AG08395 (cell line): ENCODE data around the gene GRIN1.
A peak's percentile ranks its signal among the peaks of the same experiment; 100 is the strongest.

Experiments
- DNase-seq: peaks from one replicate; pipeline ENCODE4 v3.0.0; 2012; ENCODE audit warnings: mixed read lengths, low spot score

Gene GRIN1

GRCh38 chr9:137178201-137178938 is 39.4 kb downstream of the GRIN1 start:
- no peak for DNase-seq

GRCh38 chr9:137178939-137179630 is 40.1 kb downstream of the GRIN1 start:
- no peak for DNase-seq

DNA sequence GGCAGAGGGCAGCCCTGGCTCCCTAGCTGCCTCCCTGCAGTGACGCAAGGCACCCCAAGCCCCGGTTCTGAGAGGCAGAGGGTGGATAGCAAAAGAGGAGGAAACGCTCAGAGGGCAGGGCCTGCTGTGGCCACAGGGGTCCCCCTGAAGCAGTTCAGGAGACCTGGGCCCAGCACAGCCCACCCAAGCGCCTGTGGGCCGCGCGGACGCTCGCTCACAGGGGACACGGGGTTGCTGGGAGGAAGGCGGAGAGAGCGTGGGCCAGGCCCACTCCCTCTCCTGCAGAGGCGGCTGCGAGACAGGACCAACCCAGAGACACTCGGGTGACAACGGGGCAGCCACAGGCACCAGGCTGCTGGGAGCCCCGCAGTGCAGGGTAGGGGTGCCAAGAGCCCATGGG is 40.8 kb downstream of the GRIN1 start:
- no peak for DNase-seq

GRCh38 chr9:137180491-137180890 is 41.5 kb downstream of the GRIN1 start:
- DNase-seq: no peak

GRCh38 chr9:137181680-137182079 is 42.7 kb downstream of the GRIN1 start:
- no peak for DNase-seq

DNA sequence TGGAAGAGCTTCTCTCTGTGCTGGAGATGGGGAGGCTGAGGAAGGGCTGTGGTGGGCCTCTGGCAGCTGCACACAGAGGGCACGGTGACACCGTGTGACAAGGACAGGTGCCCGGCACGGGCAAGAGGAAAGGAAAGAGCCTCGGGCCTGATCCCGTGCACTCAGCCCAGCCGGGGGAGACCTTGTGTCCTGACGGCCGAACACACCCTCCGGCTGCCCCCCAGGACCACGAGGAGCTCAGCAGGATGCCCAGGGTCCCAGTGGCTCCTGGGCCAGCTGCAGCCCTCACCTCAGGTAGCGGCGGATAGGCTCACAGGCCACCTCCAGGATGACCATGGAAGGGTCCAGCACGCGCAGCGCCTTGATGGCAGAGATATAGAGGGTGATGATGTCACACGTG is 43.9 kb downstream of the GRIN1 start:
- no peak for DNase-seq

DNA sequence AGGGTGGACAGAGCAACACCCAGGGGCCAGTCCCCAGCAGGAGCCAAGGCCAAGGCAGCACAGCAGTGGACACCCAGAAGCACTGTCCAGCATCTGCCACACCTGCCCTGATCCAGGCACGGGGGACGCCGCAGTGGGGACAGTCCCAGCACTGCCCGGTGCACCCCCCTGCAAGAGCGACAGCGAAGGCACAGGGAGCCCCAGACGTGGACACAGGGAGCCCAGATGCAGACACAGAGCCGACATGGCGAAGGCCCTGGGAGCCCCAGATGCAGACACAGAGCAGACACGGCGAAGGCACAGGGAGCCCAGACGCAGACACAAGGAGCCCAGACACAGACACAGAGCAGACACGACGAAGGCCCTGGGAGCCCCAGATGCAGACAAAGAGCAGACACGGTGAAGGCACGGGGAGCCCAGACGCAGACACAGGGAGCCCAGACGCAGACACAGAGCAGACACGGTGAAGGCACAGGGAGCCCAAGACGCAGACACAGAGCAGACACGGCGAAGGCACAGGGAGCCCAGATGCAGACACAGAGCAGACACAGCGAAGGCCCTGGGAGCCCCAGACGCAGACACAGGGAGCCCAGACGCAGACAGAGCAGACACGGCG is 45.1 kb downstream of the GRIN1 start:
- DNase-seq: no peak

- no peak for DNase-seq
Observed at GRCh38 chr9:137184881-137185660, 46.1 kb downstream of the GRIN1 start.

DNA sequence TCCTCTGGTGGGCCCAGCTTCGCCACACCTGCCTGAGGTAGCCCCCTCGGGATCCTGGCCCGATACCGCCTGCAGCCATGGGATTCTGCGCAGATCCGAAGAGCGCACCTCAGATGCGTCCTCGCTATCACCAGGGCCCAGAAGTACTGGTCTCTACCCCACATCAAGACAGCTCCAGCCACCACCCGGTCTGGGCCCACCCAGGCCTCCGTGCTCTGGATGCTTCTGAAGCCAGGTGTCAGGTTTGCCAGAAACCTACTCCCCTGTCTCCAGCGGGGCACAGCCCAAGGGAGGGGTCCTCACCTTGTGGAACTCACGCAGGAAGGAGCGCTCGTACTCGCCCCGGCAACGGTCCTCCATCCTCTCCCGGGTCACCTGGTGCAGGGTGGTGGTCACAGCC is 47.0 kb downstream of the GRIN1 start:
- no peak for DNase-seq

DNA sequence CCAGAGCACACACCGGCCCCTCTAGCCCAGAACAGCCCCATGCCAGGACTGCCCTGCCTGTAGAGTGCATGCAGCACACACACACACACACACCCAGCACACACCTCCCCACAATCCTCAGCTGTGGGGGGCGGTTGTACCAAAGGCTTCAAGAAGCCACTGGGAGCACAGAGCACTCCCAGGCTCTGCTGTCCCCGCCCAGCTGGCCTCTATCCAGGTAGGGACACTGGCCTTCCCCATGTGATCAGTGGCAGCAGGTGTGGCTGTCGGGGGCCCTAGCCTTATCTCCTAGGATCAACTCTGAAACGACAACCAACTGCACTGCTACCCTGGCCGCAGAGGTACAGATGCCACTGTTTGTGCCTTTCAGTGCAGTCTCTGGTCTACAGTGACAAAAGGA is 47.4 kb downstream of the GRIN1 start:
- no peak for DNase-seq

GRCh38 chr9:137187386-137187785 is 48.4 kb downstream of the GRIN1 start:
- DNase-seq: no peak

DNA sequence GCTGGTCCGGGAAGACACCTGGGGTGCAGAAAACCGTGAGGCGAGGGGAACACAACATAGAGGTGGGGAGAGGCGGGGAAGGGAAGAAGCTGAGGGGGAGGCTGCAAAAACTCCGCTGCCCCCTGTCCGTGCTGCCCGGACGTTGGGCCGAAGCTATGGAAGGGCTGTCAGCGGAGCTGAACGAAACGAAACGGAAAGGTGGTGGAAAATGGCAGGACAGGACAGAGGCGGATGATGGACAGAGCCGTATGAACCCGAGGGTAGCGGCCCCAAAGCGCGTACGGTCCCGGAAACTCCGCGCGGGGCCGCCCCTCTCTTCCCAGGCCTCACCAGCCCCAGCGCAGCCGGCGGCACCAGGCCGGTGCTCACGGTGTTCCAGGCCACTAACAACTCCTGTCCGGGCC is 49.1 kb downstream of the GRIN1 start:
- DNase-seq: no peak

GRCh38 chr9:137188490-137189296 is 49.7 kb downstream of the GRIN1 start, which contains the start of the genes ANAPC2 and SSNA1:
ANAPC2 (minus strand) TSS chr9:137188560; CDS start chr9:137188532, 28 bp downstream.
SSNA1 (plus strand) TSS chr9:137188676; CDS start chr9:137188727, 51 bp downstream.
- peak; percentile 97 for DNase-seq

- DNase-seq: no peak
Observed at GRCh38 chr9:137189297-137190295, 50.6 kb downstream of the GRIN1 start.

GRCh38 chr9:137190315-137190856 is 51.4 kb downstream of the GRIN1 start:
- DNase-seq: no peak

GRCh38 chr9:137191245-137191644 is 52.3 kb downstream of the GRIN1 start:
- DNase-seq: no peak

- no peak for DNase-seq
Observed at GRCh38 chr9:137191691-137192447, 52.9 kb downstream of the GRIN1 start.

DNA sequence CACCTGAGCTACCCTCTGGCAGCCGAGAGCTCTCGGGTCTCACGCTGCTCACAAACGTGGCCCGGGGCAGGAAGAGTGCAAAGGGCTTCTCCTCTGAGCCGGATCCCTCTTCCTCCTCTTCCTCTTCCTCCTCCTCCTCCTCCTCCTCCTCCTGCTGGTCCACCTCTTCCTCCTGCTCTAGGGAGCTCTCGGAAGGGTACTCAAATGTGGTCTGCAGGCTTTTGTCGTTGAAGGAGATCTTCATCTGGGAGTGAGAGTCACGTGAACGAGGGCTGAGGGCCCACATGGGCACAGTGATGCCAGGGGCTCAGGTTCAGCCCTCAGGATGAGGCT is 53.5 kb downstream of the GRIN1 start:
- DNase-seq: no peak

DNA sequence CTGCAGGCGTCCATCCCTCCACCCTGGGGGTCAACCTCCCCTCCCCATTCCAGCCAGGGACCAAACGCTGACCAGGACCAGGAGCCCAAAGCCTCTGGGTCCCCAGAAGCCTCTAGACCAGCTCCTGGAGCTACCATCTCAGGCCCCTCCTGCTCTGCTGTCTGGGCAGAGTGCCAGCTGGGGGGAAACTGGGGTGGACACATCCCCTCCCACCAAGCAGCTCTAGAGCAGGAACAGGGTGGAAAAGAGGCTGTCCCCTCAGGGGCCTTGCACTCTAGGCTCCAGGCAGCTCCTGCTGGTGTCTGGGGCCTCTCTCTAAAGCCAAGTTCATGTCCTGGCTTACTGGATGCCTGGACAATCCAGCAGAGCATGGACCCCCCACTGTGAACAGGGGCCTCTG is 53.9 kb downstream of the GRIN1 start:
- no peak for DNase-seq
